ENCODE results near the gene XYLT1.

Gene XYLT1

DNA sequence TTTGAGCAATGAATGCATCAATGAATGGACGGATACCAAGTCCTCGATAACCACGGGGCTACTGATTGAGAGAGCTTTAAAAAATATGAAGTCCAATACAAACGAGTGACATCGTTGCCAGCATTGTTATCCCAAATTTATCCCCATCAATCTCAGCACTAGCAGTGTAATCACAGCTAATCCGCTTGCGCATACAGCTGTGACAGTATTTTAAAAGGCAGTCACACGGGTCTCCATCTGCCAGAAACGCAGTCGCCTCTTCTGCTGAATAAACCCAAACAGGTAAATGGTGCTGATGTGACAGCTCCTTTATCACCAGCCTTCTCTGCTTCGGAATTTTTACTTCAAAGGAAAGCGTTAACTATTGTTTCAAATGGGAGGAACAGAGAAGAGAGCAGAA is 311.1 kb downstream of the XYLT1 start:
- Histone ChIP-seq H3K36me3 (no peaks in the 10 kb centered on the region), H3K9me3 (ENCODE audit: severe bottlenecking) (no peaks in the 10 kb centered on the region)

GRCh38 chr16:17155936-17156335 is 314.8 kb downstream of the XYLT1 start:
- no peak overlapping the region for H3K4me3 ChIP-seq (ENCODE audit: low read depth, low read length)
- no peak for DNase-seq
- no peaks in the 10 kb centered on the region for H3K27me3 ChIP-seq (ENCODE audit: insufficient read depth, low read depth, severe bottlenecking)
- no peaks in the 10 kb centered on the region for H3K36me3 ChIP-seq
- TF ChIP-seq CTCF (IDR thresholded peaks at IDR 0.05; ENCODE audit: low read depth, low read length): no peak
- H3K27ac ChIP-seq: no peak overlapping the region
- no peaks in the 10 kb centered on the region for H3K9me3 ChIP-seq (ENCODE audit: severe bottlenecking)

More for the DNA sequence above, 311.1 kb downstream of the XYLT1 start:
- no peak for TF ChIP-seq CTCF (IDR thresholded peaks at IDR 0.05; ENCODE audit: low read depth, low read length)
- H3K27ac ChIP-seq: no peak overlapping the region
- peak; percentile 44 for DNase-seq
- H3K27me3 ChIP-seq (ENCODE audit: insufficient read depth, low read depth, severe bottlenecking): no peaks in the 10 kb centered on the region
- H3K4me3 ChIP-seq (ENCODE audit: low read depth, low read length): no peak overlapping the region

DNA sequence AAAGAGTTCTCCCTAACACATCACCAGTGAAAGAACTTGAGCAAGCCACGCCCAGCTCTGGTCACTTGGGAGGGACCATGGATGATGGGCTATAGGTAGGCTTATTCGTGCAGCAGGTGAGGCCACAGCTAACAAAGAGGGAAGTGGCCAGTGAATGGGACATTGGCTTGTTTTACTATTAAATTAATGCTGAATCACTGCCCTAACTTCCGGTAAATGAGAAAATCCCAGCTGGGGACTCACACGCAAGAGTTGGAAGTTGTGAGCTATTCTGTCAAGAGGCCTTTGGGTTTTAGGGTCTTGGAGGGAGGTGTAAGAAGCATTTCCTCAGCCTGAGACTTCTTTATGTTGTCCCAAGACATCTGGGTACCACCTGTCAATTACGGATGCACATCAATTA is 315.3 kb downstream of the XYLT1 start:
- Histone ChIP-seq H3K36me3 (no peaks in the 10 kb centered on the region), H3K9me3 (ENCODE audit: severe bottlenecking) (no peaks in the 10 kb centered on the region), H3K27ac (no peak overlapping the region), H3K27me3 (ENCODE audit: insufficient read depth, low read depth, severe bottlenecking) (no peaks in the 10 kb centered on the region), H3K4me3 (ENCODE audit: low read depth, low read length) (no peak overlapping the region)
- DNase-seq: no peak
- TF ChIP-seq CTCF (IDR thresholded peaks at IDR 0.05; ENCODE audit: low read depth, low read length): no peak

DNA sequence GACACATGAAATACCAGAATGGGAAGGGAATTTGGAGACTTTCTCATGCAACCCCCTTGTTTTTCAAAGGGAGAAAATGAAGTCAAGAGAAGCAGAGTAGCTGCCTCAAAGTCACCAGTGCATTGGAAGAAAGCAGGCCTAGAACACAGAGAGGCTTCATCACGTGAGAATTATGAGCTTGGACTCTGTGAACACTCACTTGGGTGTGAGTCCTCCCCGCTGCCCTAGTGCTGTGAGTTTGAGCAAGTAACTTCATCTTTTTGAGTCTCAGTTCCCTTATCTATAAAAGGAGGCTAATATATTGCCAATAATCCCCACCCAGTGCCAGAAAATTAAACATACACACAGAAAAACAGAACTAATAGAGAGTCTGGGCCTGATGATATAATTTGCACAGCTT is 315.8 kb downstream of the XYLT1 start:
- Histone ChIP-seq H3K27me3 (ENCODE audit: insufficient read depth, low read depth, severe bottlenecking) (no peaks in the 10 kb centered on the region), H3K9me3 (ENCODE audit: severe bottlenecking) (no peaks in the 10 kb centered on the region), H3K36me3 (no peaks in the 10 kb centered on the region), H3K27ac (no peak overlapping the region), H3K4me3 (ENCODE audit: low read depth, low read length) (no peak overlapping the region)
- no peak for DNase-seq
- no peak for TF ChIP-seq CTCF (IDR thresholded peaks at IDR 0.05; ENCODE audit: low read depth, low read length)

- Histone ChIP-seq H3K4me3 (ENCODE audit: low read depth, low read length) (no peak overlapping the region), H3K27me3 (ENCODE audit: insufficient read depth, low read depth, severe bottlenecking) (no peaks in the 10 kb centered on the region), H3K36me3 (no peaks in the 10 kb centered on the region), H3K27ac (no peak overlapping the region), H3K9me3 (ENCODE audit: severe bottlenecking) (no peaks in the 10 kb centered on the region)
- TF ChIP-seq CTCF (IDR thresholded peaks at IDR 0.05; ENCODE audit: low read depth, low read length): no peak
- no peak for DNase-seq
These were observed 318.4 kb downstream of the XYLT1 start for GRCh38 chr16:17152311-17152710.

DNA sequence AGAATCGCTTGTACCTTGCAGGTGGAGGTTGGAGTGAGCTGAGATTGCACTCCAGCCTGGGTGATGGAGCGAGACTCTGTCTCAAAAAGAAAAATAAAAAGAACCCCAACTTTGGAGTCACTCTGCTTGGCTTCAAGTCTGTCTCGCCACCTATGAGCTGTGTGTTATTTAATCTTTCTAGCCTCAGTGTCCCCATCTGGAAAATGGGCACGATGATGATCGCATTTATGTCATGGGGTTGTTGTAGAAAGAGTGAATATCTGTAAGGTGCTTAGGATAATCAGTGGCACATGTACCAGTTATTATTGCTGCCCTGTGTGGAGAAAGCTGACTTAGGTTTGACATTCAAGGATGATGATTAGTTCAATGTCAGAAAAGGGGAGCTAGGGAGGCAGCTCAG is 319.4 kb downstream of the XYLT1 start:
- Histone ChIP-seq H3K27me3 (ENCODE audit: insufficient read depth, low read depth, severe bottlenecking) (no peaks in the 10 kb centered on the region), H3K27ac (no peak overlapping the region), H3K9me3 (ENCODE audit: severe bottlenecking) (no peaks in the 10 kb centered on the region), H3K36me3 (no peaks in the 10 kb centered on the region), H3K4me3 (ENCODE audit: low read depth, low read length) (no peak overlapping the region)
- TF ChIP-seq CTCF (IDR thresholded peaks at IDR 0.05; ENCODE audit: low read depth, low read length): no peak
- DNase-seq: no peak

Data from WERI-Rb-1 (cell line).